ENCODE data around the gene BANP.
A peak's percentile ranks its signal among the peaks of the same experiment; 100 is the strongest.

Gene BANP

DNA sequence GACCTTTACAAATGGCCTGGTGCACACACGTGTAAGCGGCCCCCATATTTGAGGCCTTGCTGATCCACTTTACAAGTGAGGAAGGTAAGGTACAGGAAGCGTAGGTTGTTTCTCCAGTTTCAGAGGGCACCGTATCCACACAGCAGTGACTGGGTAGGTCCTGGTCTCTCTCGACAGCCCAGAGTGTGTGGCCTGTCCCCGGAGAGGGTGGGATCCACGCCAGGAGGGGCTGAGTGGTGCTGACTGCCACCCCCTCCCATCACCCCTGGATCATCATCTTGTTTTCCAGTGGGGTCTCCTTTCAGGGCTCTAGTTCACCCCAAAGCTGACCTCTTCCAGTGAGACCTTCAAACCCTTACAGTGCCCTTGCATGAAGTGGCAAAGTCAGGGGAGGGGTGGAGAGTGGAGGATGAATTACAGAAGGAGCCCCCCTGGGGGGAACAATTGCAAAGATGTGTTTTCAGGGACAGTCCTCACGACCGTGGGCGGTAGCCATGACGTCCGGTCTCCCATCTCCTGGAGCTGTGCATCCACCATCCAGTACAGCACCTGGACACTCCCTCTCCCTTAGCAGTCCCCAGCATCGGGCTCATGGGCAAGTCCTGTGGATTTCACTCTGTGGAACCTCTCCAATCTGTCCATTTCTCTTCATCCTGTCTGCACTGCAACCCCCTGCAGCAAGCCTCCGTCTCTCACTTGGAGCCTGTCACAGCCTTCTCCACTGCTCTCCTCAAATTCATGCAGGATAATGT, 4.5 kb upstream of the BANP start:
- Histone ChIP-seq H3K9me3 (ENCODE audit: insufficient read depth, low read depth, low read length) (no peaks in the 10 kb centered on the region), H2BK12ac (ENCODE audit: low read length) (peak overlapping the region; percentile 88), H3K27ac (ENCODE audit: low read depth, low read length) (peak overlapping the region; percentile 73), H3K14ac (ENCODE audit: low read length) (peak overlapping the region; percentile 49), H3K36me3 (ENCODE audit: control insufficient read depth in 1 of 2, insufficient read depth in 2 of 2, low read length in 2 of 2) (no peaks in the 10 kb centered on the region), H3K18ac (ENCODE audit: low read length) (peak overlapping the region; percentile 48), H3K23ac (ENCODE audit: low read length) (no peak overlapping the region), H3K79me1 (ENCODE audit: low read length) (peaks cover 40% of the 10 kb centered on the region), H2AFZ (ENCODE audit: insufficient read depth, low read length, poor library complexity) (no peak overlapping the region), H3K4me3 (ENCODE audit: low read depth, low read length) (no peak overlapping the region), H3K79me2 (ENCODE audit: control insufficient read depth, insufficient read depth, low read length, poor library complexity) (peaks cover 9% of the 10 kb centered on the region), H3K4me1 (ENCODE audit: control insufficient read depth in 1 of 2, insufficient read depth in 2 of 2, low read length in 2 of 2) (peaks cover 25 to 27% of the 10 kb centered on the region in 2 experiments), H2AK5ac (ENCODE audit: low read length) (peak overlapping the region; percentile 63), H3K9ac (ENCODE audit: low read length) (no peak overlapping the region), H2BK120ac (ENCODE audit: insufficient read depth, low read length, poor library complexity) (peak overlapping the region; percentile 74), H4K12ac (ENCODE audit: low read depth, low read length) (peak overlapping the region; percentile 6), H4K91ac (ENCODE audit: low read depth, low read length) (peak overlapping the region; percentile 67), H2BK5ac (ENCODE audit: low read depth, low read length, poor library complexity) (peak overlapping the region; percentile 7), H3K4ac (ENCODE audit: low read depth, low read length) (peak overlapping the region; percentile 13), H3K4me2 (ENCODE audit: low read length) (no peak overlapping the region), H4K8ac (ENCODE audit: low read depth, low read length) (peak overlapping the region; percentile 26), H3K27me3 (ENCODE audit: insufficient read depth, low read length) (no peaks in the 10 kb centered on the region)
- DNase-seq, result no peak
- WGBS (ENCODE audit: extremely low coverage, insufficient coverage, insufficient read length), result no CpG with 5 or more reads among the region's 14 CpGs

GRCh38 chr16:87947356-87948118, 3.7 kb upstream of the BANP start:
- no CpG with 5 or more reads among the region's 22 CpGs for WGBS (ENCODE audit: extremely low coverage, insufficient coverage, insufficient read length)
- Histone ChIP-seq H2BK5ac (ENCODE audit: low read depth, low read length, poor library complexity) (peak overlapping the region; percentile 25), H3K36me3 (ENCODE audit: control insufficient read depth in 1 of 2, insufficient read depth in 2 of 2, low read length in 2 of 2) (no peaks in the 10 kb centered on the region), H3K9me3 (ENCODE audit: insufficient read depth, low read depth, low read length) (no peaks in the 10 kb centered on the region), H3K4me2 (ENCODE audit: low read length) (no peak overlapping the region), H3K14ac (ENCODE audit: low read length) (peak overlapping the region; percentile 80), H3K23ac (ENCODE audit: low read length) (no peak overlapping the region), H2BK120ac (ENCODE audit: insufficient read depth, low read length, poor library complexity) (peak overlapping the region; percentile 74), H2BK12ac (ENCODE audit: low read length) (peak overlapping the region; percentile 97), H3K27me3 (ENCODE audit: insufficient read depth, low read length) (no peaks in the 10 kb centered on the region), H2AK5ac (ENCODE audit: low read length) (peak overlapping the region; percentile 96), H2AFZ (ENCODE audit: insufficient read depth, low read length, poor library complexity) (peak overlapping the region; percentile 69), H3K4me3 (ENCODE audit: low read depth, low read length) (no peak overlapping the region), H4K12ac (ENCODE audit: low read depth, low read length) (no peak overlapping the region), H3K18ac (ENCODE audit: low read length) (no peak overlapping the region), H4K91ac (ENCODE audit: low read depth, low read length) (peak overlapping the region; percentile 67), H3K79me2 (ENCODE audit: control insufficient read depth, insufficient read depth, low read length, poor library complexity) (peaks cover 15% of the 10 kb centered on the region), H3K4ac (ENCODE audit: low read depth, low read length) (peak overlapping the region; percentile 0), H3K79me1 (ENCODE audit: low read length) (peaks cover 42% of the 10 kb centered on the region), H3K27ac (ENCODE audit: low read depth, low read length) (no peak overlapping the region), H3K9ac (ENCODE audit: low read length) (no peak overlapping the region), H3K4me1 (ENCODE audit: control insufficient read depth in 1 of 2, insufficient read depth in 2 of 2, low read length in 2 of 2) (peaks cover 25 to 31% of the 10 kb centered on the region in 2 experiments), H4K8ac (ENCODE audit: low read depth, low read length) (peak overlapping the region; percentile 24)
- no peak for DNase-seq

- no peak overlapping the region for H3K23ac ChIP-seq (ENCODE audit: low read length)
- H3K4ac ChIP-seq (ENCODE audit: low read depth, low read length), result peak overlapping the region; percentile 0
- no peak overlapping the region for H3K27ac ChIP-seq (ENCODE audit: low read depth, low read length)
- no peaks in the 10 kb centered on the region for H3K9me3 ChIP-seq (ENCODE audit: insufficient read depth, low read depth, low read length)
- peaks cover 27 to 31% of the 10 kb centered on the region in 2 experiments for H3K4me1 ChIP-seq (ENCODE audit: control insufficient read depth in 1 of 2, insufficient read depth in 2 of 2, low read length in 2 of 2)
- H4K91ac ChIP-seq (ENCODE audit: low read depth, low read length), result peak overlapping the region; percentile 67
- H3K9ac ChIP-seq (ENCODE audit: low read length), result no peak overlapping the region
- peak overlapping the region; percentile 36 for H4K8ac ChIP-seq (ENCODE audit: low read depth, low read length)
- H3K36me3 ChIP-seq (ENCODE audit: control insufficient read depth in 1 of 2, insufficient read depth in 2 of 2, low read length in 2 of 2), result no peaks in the 10 kb centered on the region
- H2BK12ac ChIP-seq (ENCODE audit: low read length), result peak overlapping the region; percentile 97
- peak overlapping the region; percentile 25 for H2BK5ac ChIP-seq (ENCODE audit: low read depth, low read length, poor library complexity)
- DNase-seq, result peak in 1 of 2 donors; percentile 42
- H3K4me2 ChIP-seq (ENCODE audit: low read length), result no peak overlapping the region
- peaks cover 15% of the 10 kb centered on the region for H3K79me2 ChIP-seq (ENCODE audit: control insufficient read depth, insufficient read depth, low read length, poor library complexity)
- peak overlapping the region; percentile 69 for H2AFZ ChIP-seq (ENCODE audit: insufficient read depth, low read length, poor library complexity)
- H3K27me3 ChIP-seq (ENCODE audit: insufficient read depth, low read length), result no peaks in the 10 kb centered on the region
- H4K12ac ChIP-seq (ENCODE audit: low read depth, low read length), result no peak overlapping the region
- peak overlapping the region; percentile 80 for H3K14ac ChIP-seq (ENCODE audit: low read length)
- no peak overlapping the region for H3K18ac ChIP-seq (ENCODE audit: low read length)
- no peak overlapping the region for H3K4me3 ChIP-seq (ENCODE audit: low read depth, low read length)
- H2AK5ac ChIP-seq (ENCODE audit: low read length), result peak overlapping the region; percentile 77
- peaks cover 42% of the 10 kb centered on the region for H3K79me1 ChIP-seq (ENCODE audit: low read length)
- WGBS (ENCODE audit: extremely low coverage, insufficient coverage, insufficient read length), result no CpG with 5 or more reads among the region's 12 CpGs
- H2BK120ac ChIP-seq (ENCODE audit: insufficient read depth, low read length, poor library complexity), result peak overlapping the region; percentile 74
These were observed 3.1 kb upstream of the BANP start for GRCh38 chr16:87948119-87948545.

GRCh38 chr16:87948735-87949070, 2.5 kb upstream of the BANP start:
- no peak for DNase-seq
- Histone ChIP-seq H3K79me1 (ENCODE audit: low read length) (peaks cover 42% of the 10 kb centered on the region), H2BK120ac (ENCODE audit: insufficient read depth, low read length, poor library complexity) (no peak overlapping the region), H2BK5ac (ENCODE audit: low read depth, low read length, poor library complexity) (peak overlapping the region; percentile 8), H3K4ac (ENCODE audit: low read depth, low read length) (no peak overlapping the region), H3K4me2 (ENCODE audit: low read length) (no peak overlapping the region), H3K14ac (ENCODE audit: low read length) (no peak overlapping the region), H2AFZ (ENCODE audit: insufficient read depth, low read length, poor library complexity) (no peak overlapping the region), H2BK12ac (ENCODE audit: low read length) (peak overlapping the region; percentile 38), H4K12ac (ENCODE audit: low read depth, low read length) (no peak overlapping the region), H3K79me2 (ENCODE audit: control insufficient read depth, insufficient read depth, low read length, poor library complexity) (peaks cover 15% of the 10 kb centered on the region), H2AK5ac (ENCODE audit: low read length) (no peak overlapping the region), H3K27me3 (ENCODE audit: insufficient read depth, low read length) (no peaks in the 10 kb centered on the region), H3K4me3 (ENCODE audit: low read depth, low read length) (no peak overlapping the region), H3K9ac (ENCODE audit: low read length) (no peak overlapping the region), H3K4me1 (ENCODE audit: control insufficient read depth in 1 of 2, insufficient read depth in 2 of 2, low read length in 2 of 2) (peaks cover 27 to 31% of the 10 kb centered on the region in 2 experiments), H3K36me3 (ENCODE audit: control insufficient read depth in 1 of 2, insufficient read depth in 2 of 2, low read length in 2 of 2) (peaks cover 0 to 1% of the 10 kb centered on the region in 2 experiments), H3K9me3 (ENCODE audit: insufficient read depth, low read depth, low read length) (no peaks in the 10 kb centered on the region), H3K18ac (ENCODE audit: low read length) (no peak overlapping the region), H4K91ac (ENCODE audit: low read depth, low read length) (peak overlapping the region; percentile 67), H3K27ac (ENCODE audit: low read depth, low read length) (peak overlapping the region; percentile 49), H4K8ac (ENCODE audit: low read depth, low read length) (peak overlapping the region; percentile 31), H3K23ac (ENCODE audit: low read length) (no peak overlapping the region)
- WGBS (ENCODE audit: extremely low coverage, insufficient coverage, insufficient read length), result no CpG with 5 or more reads among the region's 5 CpGs

Data from trophoblast cell (in vitro differentiated cells and primary cell).